ENCODE data around the gene TOPBP1.

TOPBP1 gene

GRCh38 chr3:133608388-133608787 is 53.4 kb downstream of the TOPBP1 start:
- no peak for DNase-seq (ENCODE audit: low spot score)

- no peak for DNase-seq (ENCODE audit: low spot score)
These were observed 53.9 kb downstream of the TOPBP1 start for GRCh38 chr3:133607816-133608215.

- no peak for DNase-seq (ENCODE audit: low spot score)
These were observed 54.8 kb downstream of the TOPBP1 start for GRCh38 chr3:133606902-133607301.

- DNase-seq (ENCODE audit: low spot score), result no peak
These were observed 55.4 kb downstream of the TOPBP1 start for GRCh38 chr3:133606342-133606741.

GRCh38 chr3:133600572-133601081 is 61.1 kb downstream of the TOPBP1 start:
- no peak for DNase-seq (ENCODE audit: low spot score)

- DNase-seq (ENCODE audit: low spot score), result no peak
These were observed 62.5 kb downstream of the TOPBP1 start for GRCh38 chr3:133599280-133599679.

GRCh38 chr3:133598405-133598804 is 63.3 kb downstream of the TOPBP1 start:
- DNase-seq (ENCODE audit: low spot score), result no peak

GRCh38 chr3:133595341-133595740 is 66.4 kb downstream of the TOPBP1 start:
- peak; percentile 21 for DNase-seq (ENCODE audit: low spot score)

- no peak for DNase-seq (ENCODE audit: low spot score)
These were observed 68.5 kb downstream of the TOPBP1 start for GRCh38 chr3:133593243-133593642.

- peak; percentile 23 for DNase-seq (ENCODE audit: low spot score)
These were observed 68.9 kb downstream of the TOPBP1 start for GRCh38 chr3:133592843-133593242.

- DNase-seq (ENCODE audit: low spot score), result no peak
These were observed 70.4 kb downstream of the TOPBP1 start for GRCh38 chr3:133591271-133591742.

GRCh38 chr3:133589503-133589902 is 72.2 kb downstream of the TOPBP1 start:
- no peak for DNase-seq (ENCODE audit: low spot score)

GRCh38 chr3:133588784-133589465 is 72.8 kb downstream of the TOPBP1 start:
- DNase-seq (ENCODE audit: low spot score), result no peak

GRCh38 chr3:133588035-133588434 is 73.7 kb downstream of the TOPBP1 start:
- DNase-seq (ENCODE audit: low spot score), result no peak

GRCh38 chr3:133583396-133583795 is 78.3 kb downstream of the TOPBP1 start:
- DNase-seq (ENCODE audit: low spot score), result no peak

GRCh38 chr3:133578548-133579191 is 83.1 kb downstream of the TOPBP1 start:
- DNase-seq (ENCODE audit: low spot score), result no peak

- no peak for DNase-seq (ENCODE audit: low spot score)
These were observed 85.6 kb downstream of the TOPBP1 start for GRCh38 chr3:133576169-133576568.

GRCh38 chr3:133575086-133575485 is 86.7 kb downstream of the TOPBP1 start:
- no peak for DNase-seq (ENCODE audit: low spot score)

- DNase-seq (ENCODE audit: low spot score), result peak; percentile 74
These were observed 87.4 kb downstream of the TOPBP1 start for GRCh38 chr3:133574260-133574881.

GRCh38 chr3:133573629-133574194 is 88.0 kb downstream of the TOPBP1 start, which contains the start of gene CDV3:
Gene CDV3, plus strand, starts transcription at chr3:133573686. Its CDS starts 359 bp downstream, at chr3:133574045.
- DNase-seq (ENCODE audit: low spot score), result no peak

GRCh38 chr3:133573054-133573628 is 88.6 kb downstream of the TOPBP1 start:
- DNase-seq (ENCODE audit: low spot score), result peak; percentile 100

Measured in CD4-positive, alpha-beta T cell treated with Interleukin-2 at 100 ng/mL for 4 hours (primary cell).